Right ventricle myocardium superior (tissue), 1 donor: ENCODE measurements around the gene GPR87. TPM values are rescaled to one million over a fixed set of nuclear protein-coding genes. Genes with fewer than 3 reads are reported as not detected.

Source experiments
- ATAC-seq: fragments of 200-7000 bp; cut with Tn5 transposase; one replicate; pipeline ENCODE4 v1.9.1; 2020; ENCODE audit warnings: mild to moderate bottlenecking; ENCODE audit not compliant: poor library complexity
- DNase-seq: peaks from one replicate; pipeline ENCODE4 v3.0.0-alpha.2; 2020
- intact Hi-C: fragments of 100-400 bp; cut with DNase I; formaldehyde crosslinking; loops from one replicate; pipeline ENCODE4 v1.11.2; 2022
- total RNA-seq: library from RNA; stranded (reverse); fragmentation: NEBNext Ultra II Directional; extraction: Animal tissue kit (Norgen Biotek cat#: 25700); gene quantifications from one replicate; pipeline ENCODE4 v1.2.1, GENCODE V29; 2021
- donor health status: DM: no; HTN: yes; CAD: no; lungs with severe emphysema.

Gene GPR87
- total RNA-seq, 1 donor from 2014 or later: not detected

GRCh38 chr3:151293127-151293526 lies 23.5 kb downstream of the GPR87 start:
- intact Hi-C loops: no loop called here
- ATAC-seq: no peak
- no peak for DNase-seq

- no peak for ATAC-seq
- intact Hi-C loops: no loop called here
- no peak for DNase-seq
These were observed 25.9 kb downstream of the GPR87 start for GRCh38 chr3:151290673-151291072.

DNA sequence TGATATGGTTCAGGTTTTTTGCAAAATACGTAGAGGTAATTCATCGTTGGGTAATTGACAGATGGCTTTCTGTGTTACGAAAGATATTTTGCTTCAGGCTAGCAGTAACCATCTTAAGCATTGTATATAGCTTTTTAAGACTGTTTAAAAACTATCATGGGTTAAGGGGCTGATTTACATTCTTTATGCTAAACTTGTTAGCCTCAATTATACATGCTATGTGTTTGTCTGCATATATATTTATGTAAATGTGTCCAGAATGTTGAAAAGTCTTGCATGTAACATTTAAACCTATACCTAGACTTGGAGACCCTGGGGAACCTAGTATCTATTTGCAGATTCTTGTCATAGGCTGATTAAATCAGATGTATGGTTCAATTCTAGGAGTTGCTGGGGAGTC lies 27.2 kb downstream of the GPR87 start:
- DNase-seq: no peak
- ATAC-seq: no peak
- intact Hi-C loops: no loop called here

DNA sequence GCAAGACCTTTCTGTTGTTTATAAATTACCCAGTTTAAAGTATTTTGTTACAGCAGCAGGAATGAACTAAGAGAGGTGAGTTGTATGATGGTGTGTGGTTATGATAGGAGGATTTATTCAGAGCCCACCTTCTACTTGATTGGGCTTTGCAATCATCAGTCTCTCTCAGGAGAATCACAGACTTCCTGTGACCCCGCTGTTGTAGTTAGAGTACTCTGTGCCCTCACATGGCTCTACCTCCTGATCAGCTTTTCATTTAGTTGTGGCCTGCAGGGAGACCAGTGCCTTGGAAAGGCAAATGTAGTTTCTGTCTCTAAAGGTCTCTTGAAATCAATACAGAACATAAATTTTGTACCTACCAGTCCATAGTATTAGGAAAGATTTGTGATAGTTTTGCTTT lies 30.7 kb downstream of the GPR87 start:
- ATAC-seq: no peak
- no peak for DNase-seq
- intact Hi-C loops: no loop called here

- DNase-seq (no peak), ATAC-seq (peak; percentile 52)
- intact Hi-C loops: loop anchor here (2.0 kb wide), 2 partner anchors 57 to 115 kb away; no protein-coding TSS in a partner anchor
These were observed 32.6 kb downstream of the GPR87 start for GRCh38 chr3:151283907-151284461.

DNA sequence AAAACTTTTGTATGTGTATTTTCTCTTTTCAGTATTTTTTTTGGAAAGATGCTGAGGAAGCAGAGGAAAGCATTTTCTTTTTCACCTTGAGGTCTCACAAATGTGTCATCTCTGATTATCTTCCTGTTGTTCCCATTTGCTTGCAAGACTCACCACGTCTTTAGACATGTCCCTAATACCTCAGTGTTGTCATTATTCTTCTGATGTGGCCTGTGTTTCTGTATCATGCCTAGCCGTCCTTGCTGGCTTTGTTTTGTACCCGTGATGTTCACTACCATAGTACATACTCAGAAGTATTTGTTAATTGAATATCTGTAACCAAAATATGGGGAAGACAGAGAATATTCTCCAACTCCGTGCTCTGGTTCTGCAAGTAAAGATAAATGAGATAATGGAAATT lies 33.2 kb downstream of the GPR87 start:
- intact Hi-C loops: loop anchor here (2.0 kb wide), 2 partner anchors 57 to 115 kb away; no protein-coding TSS in a partner anchor
- ATAC-seq (no peak), DNase-seq (no peak)

GRCh38 chr3:151282921-151283320 lies 33.7 kb downstream of the GPR87 start:
- intact Hi-C loops: loop anchor here (2.0 kb wide), 2 partner anchors 56 to 114 kb away; no protein-coding TSS in a partner anchor
- DNase-seq: no peak
- ATAC-seq: peak; percentile 72

DNA sequence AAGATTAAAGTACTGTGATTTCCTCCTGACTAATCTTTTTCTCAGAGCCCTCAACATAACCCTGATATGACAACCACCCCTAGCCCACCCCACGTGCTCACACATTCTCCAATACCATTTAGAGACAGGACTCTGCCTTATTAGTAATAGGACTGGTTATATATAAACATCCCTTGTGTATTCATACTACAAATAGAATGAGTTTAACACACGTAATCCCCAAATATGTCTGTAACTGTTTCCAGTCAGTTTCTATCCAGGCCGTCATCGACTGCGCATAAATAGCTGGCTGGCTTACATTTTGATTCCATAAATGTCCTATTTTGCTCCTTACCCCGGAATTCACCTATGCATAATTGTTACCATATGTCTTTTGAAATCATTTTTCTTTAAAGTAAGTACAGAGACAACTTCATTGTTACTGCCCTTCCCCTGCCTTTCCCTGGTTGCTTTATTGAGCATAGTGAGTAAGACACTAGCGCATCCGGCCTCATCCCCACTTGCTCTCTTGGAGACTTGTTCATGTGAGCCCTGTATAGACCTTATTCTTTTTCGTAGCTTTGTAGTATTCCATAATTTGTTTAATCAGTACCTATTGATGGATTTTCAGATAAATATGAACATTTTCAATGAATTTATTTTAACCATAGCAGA lies 34.8 kb downstream of the GPR87 start:
- DNase-seq: no peak
- peak; percentile 32 for ATAC-seq
- intact Hi-C loops: loop anchor here (2.0 kb wide), 2 partner anchors 55 to 113 kb away; no protein-coding TSS in a partner anchor

- peak; percentile 59 for ATAC-seq
- intact Hi-C loops: no loop called here
- no peak for DNase-seq
These were observed 38.4 kb downstream of the GPR87 start, which contains the start of gene P2RY14 for GRCh38 chr3:151278230-151278629. Gene P2RY14, minus strand, starts transcription at chr3:151278542. Its CDS starts 64,226 bp downstream, at chr3:151214316.

DNA sequence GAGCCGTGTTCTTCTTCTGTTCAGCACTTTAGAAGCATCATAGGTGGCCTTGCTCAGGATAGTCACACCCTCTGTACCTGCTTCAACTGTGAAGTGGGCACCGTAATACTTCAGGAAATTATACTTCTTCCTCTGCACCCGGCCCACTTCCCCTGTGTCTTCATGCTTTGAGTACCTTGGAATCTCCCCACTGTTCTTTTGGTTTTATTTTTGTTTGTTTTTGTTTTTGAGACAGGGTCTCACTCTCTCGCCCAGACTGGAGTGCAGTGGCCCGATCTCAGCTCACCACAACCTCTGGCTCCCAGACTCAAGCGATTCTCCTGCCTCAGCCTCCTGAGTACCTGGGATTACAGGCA lies 40.0 kb downstream of the GPR87 start:
- DNase-seq (no peak), ATAC-seq (no peak)
- intact Hi-C loops: no loop called here

DNA sequence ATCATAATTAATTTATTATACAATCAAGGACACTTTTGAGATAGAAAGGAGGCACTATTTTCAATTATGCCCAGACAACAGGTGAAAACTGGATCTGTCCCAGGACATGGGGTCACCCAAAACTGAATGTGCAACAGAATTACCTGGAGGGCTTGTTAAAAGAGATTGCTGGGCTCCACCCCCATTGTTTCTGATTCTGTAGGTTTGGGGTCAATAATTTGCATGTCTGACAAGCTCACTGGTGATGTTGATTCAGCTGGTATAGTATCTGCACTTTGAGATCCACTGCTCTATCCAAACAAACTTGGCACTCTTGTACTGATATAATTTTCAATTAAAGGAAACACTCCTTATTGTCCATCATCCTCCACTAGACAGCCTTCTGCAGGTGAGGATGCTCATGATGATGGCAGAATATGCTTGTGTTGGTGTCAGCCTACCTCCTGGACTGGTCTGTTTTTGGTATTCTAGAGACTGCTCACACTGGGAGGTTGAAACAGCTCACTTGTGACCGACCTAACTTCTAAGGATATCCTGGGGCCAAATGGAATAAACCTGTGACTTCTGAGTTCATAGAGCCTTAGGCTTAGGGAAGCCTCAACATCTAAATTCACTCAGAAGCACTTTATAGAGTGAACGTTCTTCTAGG lies 40.5 kb downstream of the GPR87 start:
- no peak for DNase-seq
- no peak for ATAC-seq
- intact Hi-C loops: no loop called here

- ATAC-seq: no peak
- intact Hi-C loops: no loop called here
- no peak for DNase-seq
These were observed 41.5 kb downstream of the GPR87 start for GRCh38 chr3:151275091-151275490.

DNA sequence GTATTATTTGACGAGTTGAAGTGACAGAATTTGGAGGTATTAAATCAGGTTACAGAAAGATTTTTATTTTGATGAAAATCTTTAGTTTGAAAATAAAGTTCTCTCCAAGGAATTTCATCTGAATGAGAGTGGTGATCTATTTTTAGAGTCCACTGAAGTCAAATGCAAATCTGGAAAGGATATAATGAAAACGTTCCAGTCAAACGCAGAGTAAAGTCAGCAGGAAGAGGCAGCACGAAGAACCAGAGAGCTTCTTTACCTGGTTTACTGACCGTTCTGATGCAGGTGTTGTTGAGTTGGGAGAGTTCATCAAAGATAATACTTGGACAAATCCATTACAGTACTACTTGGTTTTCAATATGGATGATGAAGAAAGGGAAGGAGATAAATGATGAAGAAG lies 47.0 kb downstream of the GPR87 start:
- no peak for ATAC-seq
- intact Hi-C loops: no loop called here
- no peak for DNase-seq

- intact Hi-C loops: no loop called here
- no peak for ATAC-seq
- DNase-seq: no peak
These were observed 48.1 kb downstream of the GPR87 start for GRCh38 chr3:151268267-151269235.

DNA sequence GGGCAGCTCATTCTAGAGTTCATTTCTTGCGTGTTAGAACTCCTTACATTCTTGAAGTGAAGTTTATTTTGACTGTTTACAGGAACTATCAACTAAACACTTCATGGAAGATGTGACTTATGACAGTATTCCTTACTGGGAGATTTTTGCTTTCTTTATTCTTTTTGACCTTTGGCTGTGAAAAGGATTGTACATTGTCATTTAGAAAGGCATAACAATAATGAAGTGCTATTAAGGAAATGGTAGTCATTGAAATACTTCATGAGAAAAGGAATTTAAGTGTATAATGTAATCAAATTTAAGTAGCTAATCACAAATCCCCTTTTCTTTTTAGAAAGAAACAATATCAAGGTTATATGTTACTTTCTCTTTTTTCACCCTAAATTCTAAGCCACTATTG lies 49.6 kb downstream of the GPR87 start:
- DNase-seq (no peak), ATAC-seq (no peak)
- intact Hi-C loops: no loop called here

GRCh38 chr3:151265866-151266265 lies 50.8 kb downstream of the GPR87 start:
- DNase-seq: no peak
- peak; percentile 74 for ATAC-seq
- intact Hi-C loops: no loop called here

- ATAC-seq (no peak), DNase-seq (no peak)
- intact Hi-C loops: no loop called here
These were observed 51.5 kb downstream of the GPR87 start for GRCh38 chr3:151265166-151265565.

- ATAC-seq: no peak
- no peak for DNase-seq
- intact Hi-C loops: no loop called here
These were observed 52.0 kb downstream of the GPR87 start for GRCh38 chr3:151264605-151265004.
